Choroid plexus epithelial cell (primary cell): ENCODE data around the gene GPR32.

ENCODE experiments used
- DNase-seq: peaks from one replicate; pipeline ENCODE4 v3.0.0-alpha.2; 2010; ENCODE audit warnings: low read depth
- H3K4me3 ChIP-seq: 2 replicates; pipeline ENCODE4 v1.5.1; 2011; ENCODE audit warnings: low read depth, mild to moderate bottlenecking, control low read depth, low read length, moderate library complexity
- TF ChIP-seq, protein P1 (sequence below): conservative IDR thresholded peaks from 2 replicates; pipeline ENCODE4 v1.5.1; 2011; ENCODE audit warnings: low read depth, mild to moderate bottlenecking, control low read depth, inconsistent platforms, low read length, moderate library complexity

The GPR32 gene

DNA sequence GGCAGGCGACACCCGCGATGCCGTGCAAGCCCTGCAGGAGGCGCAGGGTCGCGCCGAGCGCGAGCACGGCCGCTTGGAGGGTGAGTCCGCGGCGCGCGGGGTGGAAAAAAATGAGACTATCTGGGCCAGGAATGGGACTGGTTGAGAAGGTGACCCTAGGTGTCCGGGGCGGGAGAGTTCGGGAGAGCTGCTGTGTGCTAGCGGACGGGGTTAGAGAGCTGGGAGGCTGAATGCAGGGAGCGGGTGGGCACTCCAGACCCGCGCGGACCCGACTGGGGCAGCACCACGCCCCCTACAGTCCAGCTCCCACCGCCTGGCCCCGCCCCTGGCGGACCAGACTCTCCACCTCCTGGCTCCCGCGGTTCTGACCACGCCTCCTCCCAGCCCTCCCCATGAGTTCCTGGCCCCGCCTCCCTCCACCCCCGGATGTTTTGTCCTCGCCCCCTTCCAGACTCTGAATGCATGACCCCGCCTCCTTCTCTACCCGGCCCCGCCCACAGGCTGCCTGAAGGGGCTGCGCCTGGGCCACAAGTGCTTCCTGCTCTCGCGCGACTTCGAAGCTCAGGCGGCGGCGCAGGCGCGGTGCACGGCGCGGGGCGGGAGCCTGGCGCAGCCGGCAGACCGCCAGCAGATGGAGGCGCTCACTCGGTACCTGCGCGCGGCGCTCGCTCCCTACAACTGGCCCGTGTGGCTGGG is 45.6 kb upstream of the GPR32 start:
- peak; percentile 98 for DNase-seq
- H3K4me3 ChIP-seq: peak overlapping the region; percentile 67
- TF ChIP-seq, protein P1, sequence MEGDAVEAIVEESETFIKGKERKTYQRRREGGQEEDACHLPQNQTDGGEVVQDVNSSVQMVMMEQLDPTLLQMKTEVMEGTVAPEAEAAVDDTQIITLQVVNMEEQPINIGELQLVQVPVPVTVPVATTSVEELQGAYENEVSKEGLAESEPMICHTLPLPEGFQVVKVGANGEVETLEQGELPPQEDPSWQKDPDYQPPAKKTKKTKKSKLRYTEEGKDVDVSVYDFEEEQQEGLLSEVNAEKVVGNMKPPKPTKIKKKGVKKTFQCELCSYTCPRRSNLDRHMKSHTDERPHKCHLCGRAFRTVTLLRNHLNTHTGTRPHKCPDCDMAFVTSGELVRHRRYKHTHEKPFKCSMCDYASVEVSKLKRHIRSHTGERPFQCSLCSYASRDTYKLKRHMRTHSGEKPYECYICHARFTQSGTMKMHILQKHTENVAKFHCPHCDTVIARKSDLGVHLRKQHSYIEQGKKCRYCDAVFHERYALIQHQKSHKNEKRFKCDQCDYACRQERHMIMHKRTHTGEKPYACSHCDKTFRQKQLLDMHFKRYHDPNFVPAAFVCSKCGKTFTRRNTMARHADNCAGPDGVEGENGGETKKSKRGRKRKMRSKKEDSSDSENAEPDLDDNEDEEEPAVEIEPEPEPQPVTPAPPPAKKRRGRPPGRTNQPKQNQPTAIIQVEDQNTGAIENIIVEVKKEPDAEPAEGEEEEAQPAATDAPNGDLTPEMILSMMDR: peak; percentile 44

DNA sequence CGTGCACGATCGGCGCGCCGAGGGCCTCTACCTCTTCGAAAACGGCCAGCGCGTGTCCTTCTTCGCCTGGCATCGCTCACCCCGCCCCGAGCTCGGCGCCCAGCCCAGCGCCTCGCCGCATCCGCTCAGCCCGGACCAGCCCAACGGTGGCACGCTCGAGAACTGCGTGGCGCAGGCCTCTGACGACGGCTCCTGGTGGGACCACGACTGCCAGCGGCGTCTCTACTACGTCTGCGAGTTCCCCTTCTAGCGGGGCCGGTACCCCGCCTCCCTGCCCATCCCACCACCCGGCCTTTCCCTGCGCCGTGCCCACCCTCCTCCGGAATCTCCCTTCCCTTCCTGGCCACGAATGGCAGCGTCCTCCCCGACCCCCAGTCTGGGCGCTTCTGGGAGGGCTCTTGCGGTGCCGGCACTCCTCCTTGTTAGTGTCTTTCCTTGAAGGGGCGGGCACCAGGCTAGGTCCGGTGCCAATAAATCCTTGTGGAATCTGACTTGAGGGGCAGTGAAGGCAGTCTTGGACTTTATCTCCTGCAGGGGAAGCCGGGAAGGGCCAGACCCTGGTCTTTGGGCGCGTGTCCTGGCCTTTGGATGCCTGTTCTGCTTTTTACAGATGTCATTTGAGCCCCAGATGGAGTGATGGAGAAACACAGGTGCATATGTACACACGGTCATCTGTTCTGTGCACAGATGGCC is 44.9 kb upstream of the GPR32 start:
- H3K4me3 ChIP-seq: peak overlapping the region; percentile 67
- TF ChIP-seq, protein P1: no peak
- no peak for DNase-seq

DNA sequence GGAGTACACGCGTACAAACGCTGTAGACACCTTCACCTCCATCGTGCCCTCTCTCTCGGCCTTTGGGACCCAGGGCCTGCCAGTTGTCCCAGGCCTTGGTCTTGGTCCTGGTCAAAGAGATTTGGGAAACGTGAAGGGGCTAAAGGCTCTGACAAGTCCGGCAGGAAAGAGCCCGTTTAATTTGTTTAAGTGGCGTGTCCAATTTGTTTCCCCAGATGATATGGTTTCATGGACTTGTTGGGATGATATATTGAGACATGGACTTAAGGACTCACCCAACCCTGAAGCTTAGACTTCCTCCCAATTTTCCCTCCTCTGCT is 44.4 kb upstream of the GPR32 start:
- TF ChIP-seq, protein P1: no peak
- peak overlapping the region; percentile 67 for H3K4me3 ChIP-seq
- DNase-seq: no peak

GRCh38 chr19:50728084-50728737 is 42.1 kb upstream of the GPR32 start:
- no peak overlapping the region for H3K4me3 ChIP-seq
- TF ChIP-seq, protein P1: no peak
- DNase-seq: peak; percentile 56

GRCh38 chr19:50729894-50730293 is 40.4 kb upstream of the GPR32 start:
- H3K4me3 ChIP-seq: no peak overlapping the region
- TF ChIP-seq, protein P1: no peak
- no peak for DNase-seq

DNA sequence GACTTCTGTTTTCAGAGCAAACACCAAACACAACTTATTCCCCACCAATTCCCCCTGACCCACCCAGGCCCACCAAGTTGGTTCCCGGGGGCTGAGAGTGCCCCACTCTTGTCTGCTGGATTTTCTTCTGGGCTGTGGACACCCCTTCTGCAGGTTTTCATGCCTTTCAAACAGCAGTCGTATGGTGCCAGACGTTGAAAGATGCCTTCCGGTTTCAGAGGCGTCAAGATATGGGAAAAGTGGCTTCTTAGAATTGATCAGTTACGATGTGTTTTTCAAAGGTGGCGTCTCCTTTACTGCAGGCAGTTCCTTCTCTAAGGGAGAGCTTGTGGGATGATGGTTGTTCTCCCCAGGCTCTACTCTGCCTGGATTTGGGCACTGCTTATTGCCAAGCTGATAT is 34.4 kb upstream of the GPR32 start:
- no peak for DNase-seq
- TF ChIP-seq, protein P1: no peak
- no peak overlapping the region for H3K4me3 ChIP-seq
